HCT116 (cell line): ENCODE measurements around the gene MDH1. TPM values are rescaled to one million over a fixed set of nuclear protein-coding genes. Genes with fewer than 3 reads are reported as not detected.

ENCODE experiments used
- ATAC-seq: fragments of 200-7000 bp; cut with Tn5 transposase; 2 replicates; pipeline ENCODE4 v1.9.1; 2020; ENCODE audit warnings: mild to moderate bottlenecking, moderate library complexity
- BruUV-seq: library from RNA; stranded (reverse); fragments of 400-500 nt; replicated peaks from 2 replicates; lab custom pipeline; 2021; lab: Mats Ljungman, UMichigan
- CTCF ChIA-PET: fragments of 300-600 bp; sonication (Branson Sonifier 250); formaldehyde crosslinking; loops from one replicate; lab custom pipeline; 2021; ENCODE audit warnings: antibody characterized with exemption; lab: Charles Lee
- POLR2A ChIA-PET: fragments of 300-600, 350-600 bp; sonication (Branson Sonifier 250); formaldehyde crosslinking; loops from one replicate; lab custom pipeline; 2021; ENCODE audit warnings: antibody characterized with exemption; lab: Charles Lee
- RAD21 ChIA-PET, 2 experiments: fragments of 300-600 bp; sonication (Branson Sonifier 250); formaldehyde crosslinking; loops; one replicate each; lab custom pipeline; 2023; ENCODE audit warnings: low total read pairs in 2 of 2; ENCODE audit not compliant: uncharacterized antibody in 2 of 2, unreplicated experiment in 2 of 2, low non-redundant PET in 1 of 2; lab: Charles Lee
- DNase-seq: peaks from one replicate; pipeline ENCODE4 v3.0.0-alpha.2; 2010; ENCODE audit warnings: low read depth, low spot score
- H2AFZ ChIP-seq: fragments of 200-600 bp; shearing (Covaris generic), sonication (generic); 2 replicates; pipeline ENCODE4 v1.6.1; 2017; ENCODE audit warnings: low read depth, mixed run types, mixed read lengths, antibody characterized with exemption, low read length; ENCODE audit not compliant: poor library complexity, severe bottlenecking
- H3K27ac ChIP-seq: 2 replicates; pipeline ENCODE4 v1.5.1; 2012; ENCODE audit warnings: low read depth, low read length
- H3K27me3 ChIP-seq: fragments of 200-600 bp; sonication (generic); 2 replicates; pipeline ENCODE4 v1.6.1; 2016; ENCODE audit warnings: mixed run types, low read length, mixed read lengths; ENCODE audit not compliant: insufficient read depth
- H3K36me3 ChIP-seq, 2 experiments: fragments of 200-500 bp in 1 of 2; fragments of 200-600 bp in 1 of 2; sonication (Bioruptor generic) in 1 of 2; sonication (generic) in 1 of 2; 2 replicates each; pipeline versions ENCODE4 v1.5.1 to v1.6.1; 2014 to 2016; ENCODE audit warnings: low read length in 2 of 2, inconsistent platforms in 1 of 2, mixed read lengths in 1 of 2, mixed run types in 1 of 2; ENCODE audit not compliant: insufficient read depth in 2 of 2, control insufficient read depth in 1 of 2
- H3K4me1 ChIP-seq, 2 experiments: fragments of 200-600 bp in 1 of 2; sonication (generic) in 1 of 2; 2 replicates each; pipeline versions ENCODE4 v1.5.1 to v1.6.1; 2012 to 2017; ENCODE audit warnings: low read length in 2 of 2, inconsistent platforms in 1 of 2, mild to moderate bottlenecking in 1 of 2, mixed read lengths in 1 of 2, mixed run types in 1 of 2, moderate library complexity in 1 of 2; ENCODE audit not compliant: insufficient read depth in 2 of 2, control insufficient read depth in 1 of 2
- H3K4me2 ChIP-seq: fragments of 200-600 bp; sonication (generic); 2 replicates; pipeline ENCODE4 v1.6.1; 2017; ENCODE audit warnings: mixed run types, low read length, mixed read lengths
- H3K4me3 ChIP-seq, 2 experiments: fragments of 200-600 bp in 1 of 2; sonication (generic) in 1 of 2; replicated peaks in 1 of 2; 2 replicates each; pipeline ENCODE4 v1.5.1; 2011 to 2016; ENCODE audit warnings: low read length in 2 of 2, control low read depth in 1 of 2, low read depth in 1 of 2, mild to moderate bottlenecking in 1 of 2, mixed read lengths in 1 of 2, mixed run types in 1 of 2
- H3K79me2 ChIP-seq: fragments of 200-600 bp; sonication (generic); 2 replicates; pipeline ENCODE4 v1.6.1; 2017; ENCODE audit warnings: mild to moderate bottlenecking, mixed run types, low read length, moderate library complexity, mixed read lengths; ENCODE audit not compliant: insufficient read depth
- H3K9ac ChIP-seq: fragments of 200-600 bp; sonication (generic); 2 replicates; pipeline ENCODE4 v1.6.1; 2016; ENCODE audit warnings: low read length, mixed read lengths
- H3K9me2 ChIP-seq: fragments of 200-600 bp; sonication (generic), shearing (Covaris generic); 2 replicates; pipeline ENCODE4 v1.6.1; 2017; ENCODE audit warnings: mixed run types, mild to moderate bottlenecking, moderate library complexity; ENCODE audit not compliant: insufficient read depth
- H3K9me3 ChIP-seq, 2 experiments: fragments of 200-500 bp in 1 of 2; fragments of 200-600 bp in 1 of 2; sonication (Bioruptor generic) in 1 of 2; sonication (generic) in 1 of 2; 2 replicates each; pipeline ENCODE4 v1.6.1; 2014 to 2017; ENCODE audit warnings: low read length in 2 of 2, mixed read lengths in 2 of 2, inconsistent platforms in 1 of 2, low read depth in 1 of 2, mild to moderate bottlenecking in 1 of 2, mixed run types in 1 of 2, moderate library complexity in 1 of 2; ENCODE audit not compliant: control insufficient read depth in 1 of 2, insufficient read depth in 1 of 2
- H4K20me1 ChIP-seq: fragments of 200-600 bp; sonication (generic), shearing (Covaris generic); 2 replicates; pipeline ENCODE4 v1.6.1; 2017; ENCODE audit warnings: mixed run types, mild to moderate bottlenecking, moderate library complexity; ENCODE audit not compliant: insufficient read depth
- CEBPB ChIP-seq: IDR thresholded peaks from 2 replicates; pipeline ENCODE4 v1.6.1; 2012; ENCODE audit warnings: low read depth
- EGR1 ChIP-seq: IDR thresholded peaks from 2 replicates; pipeline ENCODE4 v1.6.1; 2012; ENCODE audit warnings: low read depth
- POLR2A ChIP-seq: IDR thresholded peaks from 2 replicates; pipeline ENCODE4 v1.7.0; 2011; ENCODE audit warnings: borderline replicate concordance; ENCODE audit not compliant: insufficient read depth, insufficient read length; ENCODE audit errors: extremely low read depth
- RAD21 ChIP-seq: IDR thresholded peaks from 2 replicates; pipeline ENCODE4 v1.6.1; 2012; ENCODE audit warnings: low read depth, mild to moderate bottlenecking
- SP1 ChIP-seq: IDR thresholded peaks from 2 replicates; pipeline ENCODE4 v1.6.1; 2012; ENCODE audit warnings: low read depth
- YY1 ChIP-seq: IDR thresholded peaks from 2 replicates; pipeline ENCODE4 v1.6.1; 2011; ENCODE audit warnings: low read length, low read depth, moderate library complexity, mild to moderate bottlenecking; ENCODE audit not compliant: insufficient replicate concordance; ENCODE audit errors: extremely low read depth
- ZFX ChIP-seq: fragments of 450-650 bp; IDR thresholded peaks from 2 replicates; pipeline ENCODE4 v1.6.1; 2017
- ZNF274 ChIP-seq: fragments of 200-500 bp; sonication (Bioruptor generic); IDR thresholded peaks from 2 replicates; pipeline ENCODE4 v1.6.1; 2014; ENCODE audit warnings: mild to moderate bottlenecking, low read depth, low read length, inconsistent platforms
- intact Hi-C: fragments of 100-400 bp; cut with micrococcal nuclease; formaldehyde crosslinking; loops from 2 replicates; pipeline ENCODE4 v1.10.0; 2022
- total RNA-seq: library from RNA; stranded (reverse); gene quantifications from one replicate; pipeline ENCODE4 v1.2.1, GENCODE V29; 2021; ENCODE audit not compliant: unreplicated experiment
- TF ChIP-seq, protein P1 (sequence below), 3 experiments: fragments of 200-600 bp in 1 of 3; sonication (generic) in 1 of 3; IDR thresholded peaks in 2 of 3; conservative IDR thresholded peaks in 1 of 3; 2 replicates each; pipeline ENCODE4 v1.5.1; 2012 to 2017; ENCODE audit warnings: low read depth in 2 of 3, low read length in 2 of 3, antibody characterized with exemption in 1 of 3, borderline replicate concordance in 1 of 3, control low read depth in 1 of 3, mild to moderate bottlenecking in 1 of 3, mixed read lengths in 1 of 3, mixed run types in 1 of 3, moderate library complexity in 1 of 3; ENCODE audit not compliant: insufficient read depth in 1 of 3

The MDH1 gene
- total RNA-seq, 1 experiment from 2014 or later, result 192 TPM

DNA sequence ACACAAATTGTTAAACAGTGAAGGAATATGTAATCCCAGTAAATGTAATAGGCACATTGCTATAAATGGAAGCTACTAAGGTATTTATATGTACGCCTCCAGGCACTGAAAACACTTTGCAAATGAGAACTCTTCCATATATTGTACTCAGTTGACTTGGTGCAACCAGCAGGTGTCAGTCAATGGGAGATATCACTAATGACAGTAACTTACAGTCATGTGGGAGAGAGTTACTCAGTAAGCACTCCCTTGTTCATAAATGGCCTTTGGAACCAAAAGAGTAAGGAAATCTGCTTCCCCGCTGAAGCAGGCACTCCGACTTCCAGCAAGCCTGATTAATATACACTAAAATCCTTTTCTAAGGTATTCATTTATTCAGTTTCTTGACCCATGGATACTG is 5.9 kb downstream of the MDH1 start:
- H3K27me3 ChIP-seq, result no peaks in the 10 kb centered on the region
- ChIA-PET RAD21 (no interaction called here), CTCF (interaction anchor here (1.0 kb wide), 1 partner anchor 267 kb away, joined by 3 read pairs; no protein-coding TSS in a partner anchor)
- H3K79me2 ChIP-seq, result peaks cover 84% of the 10 kb centered on the region
- no peaks in the 10 kb centered on the region for H3K9me2 ChIP-seq
- no peak overlapping the region for H3K4me2 ChIP-seq
- H3K27ac ChIP-seq, result no peak overlapping the region
- BruUV-seq, result no TSS peak
- DNase-seq (no peak), ATAC-seq (peak; percentile 75)
- H3K36me3 ChIP-seq, result peaks cover 24 to 30% of the 10 kb centered on the region in 2 experiments
- intact Hi-C loops, result loop anchor here (5.0 kb wide), 1 partner anchor 268 kb away; no protein-coding TSS in a partner anchor
- no peak overlapping the region for H3K9ac ChIP-seq
- TF ChIP-seq CEBPB, result no peak
- no peak for TF ChIP-seq SP1
- no peak for TF ChIP-seq POLR2A
- no peak for TF ChIP-seq YY1
- 0 out of 2 replicates have a peak, but pooled peaks have one; percentile 16 for TF ChIP-seq RAD21
- TF ChIP-seq, protein P1, sequence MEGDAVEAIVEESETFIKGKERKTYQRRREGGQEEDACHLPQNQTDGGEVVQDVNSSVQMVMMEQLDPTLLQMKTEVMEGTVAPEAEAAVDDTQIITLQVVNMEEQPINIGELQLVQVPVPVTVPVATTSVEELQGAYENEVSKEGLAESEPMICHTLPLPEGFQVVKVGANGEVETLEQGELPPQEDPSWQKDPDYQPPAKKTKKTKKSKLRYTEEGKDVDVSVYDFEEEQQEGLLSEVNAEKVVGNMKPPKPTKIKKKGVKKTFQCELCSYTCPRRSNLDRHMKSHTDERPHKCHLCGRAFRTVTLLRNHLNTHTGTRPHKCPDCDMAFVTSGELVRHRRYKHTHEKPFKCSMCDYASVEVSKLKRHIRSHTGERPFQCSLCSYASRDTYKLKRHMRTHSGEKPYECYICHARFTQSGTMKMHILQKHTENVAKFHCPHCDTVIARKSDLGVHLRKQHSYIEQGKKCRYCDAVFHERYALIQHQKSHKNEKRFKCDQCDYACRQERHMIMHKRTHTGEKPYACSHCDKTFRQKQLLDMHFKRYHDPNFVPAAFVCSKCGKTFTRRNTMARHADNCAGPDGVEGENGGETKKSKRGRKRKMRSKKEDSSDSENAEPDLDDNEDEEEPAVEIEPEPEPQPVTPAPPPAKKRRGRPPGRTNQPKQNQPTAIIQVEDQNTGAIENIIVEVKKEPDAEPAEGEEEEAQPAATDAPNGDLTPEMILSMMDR (IDR thresholded peaks at IDR 0.05 in 2 of 3, conservative IDR thresholded peaks at IDR 0.05 in 1 of 3; ENCODE audit: borderline replicate concordance in 1 of 3, insufficient read depth in 1 of 3, low read depth in 2 of 3, low read length in 2 of 3), result peak in 1 of 3 experiments; percentile 29; a peak in 2 of 6 replicates
- no peak for TF ChIP-seq ZFX
- no peak for TF ChIP-seq EGR1
- TF ChIP-seq ZNF274, result no peak
- TF ChIP-seq, all 23 proteins: peak for 2
- Histone ChIP-seq H2AFZ (no peak overlapping the region), H3K9me3 (no peaks in the 10 kb centered on the region), H4K20me1 (no peaks in the 10 kb centered on the region), H3K4me3 (no peak overlapping the region), H3K4me1 (peaks cover 6 to 11% of the 10 kb centered on the region in 2 experiments; a peak in 3 of 4 replicates)
- POLR2A ChIA-PET, result no interaction called here
